T-helper 2 cell treated with Interferon-gamma antibody and Interleukin-4, amounts not matched to agents 100 ng/mL and 5 ng/mL, for 36 hours (primary cell): ENCODE results near the gene SYNGR3. TPM values are rescaled to one million over a fixed set of nuclear protein-coding genes. Genes with fewer than 3 reads are reported as not detected.
"Not testable (repeated sequence)": the region's sequence is repeated elsewhere in the genome, so short reads cannot be mapped to it uniquely, and the experiment has no call there.

Experiments used
- intact Hi-C: fragments of 100-400 bp; cut with micrococcal nuclease; formaldehyde crosslinking; loops from one replicate; pipeline ENCODE4 v1.15.1; 2023
- total RNA-seq: library from RNA; stranded (reverse); gene quantifications from 2 replicates; pipeline ENCODE4 v1.2.3, GENCODE V29; 2022

SYNGR3 gene
- total RNA-seq, 1 donor from 2014 or later: 4.9 TPM

GRCh38 chr16:2006317-2006716 lies 16.5 kb downstream of the SYNGR3 start:
- intact Hi-C loops: loop anchor here (5.0 kb wide), 1 partner anchor 34 kb away; the partner anchor contains the start of gene TBL3

GRCh38 chr16:2007081-2007836 lies 17.5 kb downstream of the SYNGR3 start:
- intact Hi-C loops: loop anchor here (5.0 kb wide), 1 partner anchor 35 kb away; the partner anchor contains the start of gene TBL3

- intact Hi-C loops: loop anchor here (5.0 kb wide), 1 partner anchor 36 kb away; the partner anchor contains the start of gene TBL3
Measured at GRCh38 chr16:2008009-2008526, 18.3 kb downstream of the SYNGR3 start.

- intact Hi-C loops: loop anchor here (5.0 kb wide), 1 partner anchor 36 kb away; the partner anchor contains the start of gene TBL3
Measured at GRCh38 chr16:2008631-2009163, 18.9 kb downstream of the SYNGR3 start.

- intact Hi-C loops: loop anchor here (5.0 kb wide), 1 partner anchor 37 kb away; the partner anchor contains the start of gene TBL3
Measured at GRCh38 chr16:2009164-2009711, 19.5 kb downstream of the SYNGR3 start.

GRCh38 chr16:2009791-2010510 lies 20.2 kb downstream of the SYNGR3 start, which contains the start of gene ZNF598:
Gene ZNF598, minus strand, starts transcription at chr16:2009821.
- intact Hi-C loops: loop anchor here (1.0 to 5.0 kb wide), 2 partner anchors 38 to 145 kb away; partner anchors contain the start of genes TBL3 and TRAF7

- intact Hi-C loops: not testable (repeated sequence)
Measured at GRCh38 chr16:2011726-2012125, 22.0 kb downstream of the SYNGR3 start.

- intact Hi-C loops: no loop called here
Measured at GRCh38 chr16:2013527-2013926, 23.8 kb downstream of the SYNGR3 start.

- intact Hi-C loops: no loop called here
Measured at GRCh38 chr16:2015117-2015946, 25.6 kb downstream of the SYNGR3 start.

GRCh38 chr16:2015947-2016208 lies 26.1 kb downstream of the SYNGR3 start:
- intact Hi-C loops: no loop called here

GRCh38 chr16:2016407-2016922 lies 26.7 kb downstream of the SYNGR3 start:
- intact Hi-C loops: no loop called here

- intact Hi-C loops: no loop called here
Measured at GRCh38 chr16:2019518-2019920, 29.7 kb downstream of the SYNGR3 start, which contains the start of gene NPW. Gene NPW, plus strand, starts transcription at chr16:2019785.

- intact Hi-C loops: no loop called here
Measured at GRCh38 chr16:2019921-2020831, 30.4 kb downstream of the SYNGR3 start.

GRCh38 chr16:2022723-2023091 lies 32.9 kb downstream of the SYNGR3 start:
- intact Hi-C loops: loop anchor here (1.0 kb wide), 2 partner anchors 25 to 118 kb away; partner anchors contain the start of genes NTHL1 and TSC2

- intact Hi-C loops: loop anchor here (1.0 kb wide), 2 partner anchors 24 to 117 kb away; partner anchors contain the start of genes NTHL1 and TSC2
Measured at GRCh38 chr16:2023092-2024031, 33.6 kb downstream of the SYNGR3 start.

- intact Hi-C loops: no loop called here
Measured at GRCh38 chr16:2024032-2024420, 34.3 kb downstream of the SYNGR3 start.

GRCh38 chr16:2025251-2025650 lies 35.5 kb downstream of the SYNGR3 start:
- intact Hi-C loops: no loop called here

- intact Hi-C loops: no loop called here
Measured at GRCh38 chr16:2025878-2026460, 36.2 kb downstream of the SYNGR3 start.
